Memory B cell (primary cell): ENCODE measurements around the gene OSBP.

ENCODE experiments used
- ATAC-seq: fragments of 150-1000 bp; cut with Tn5 transposase; 2 replicates; pipeline ENCODE4 v1.10.0; 2021; ENCODE audit warnings: low read depth, mild to moderate bottlenecking, moderate library complexity
- DNase-seq, 2 donors: peaks; one replicate each; pipeline ENCODE4 v3.0.0; 2022; ENCODE audit warnings: low spot score in 2 of 2
- H3K27ac Mint-ChIP-seq: one replicate; pipeline ENCODE4 v1.8.0; 2022; ENCODE audit warnings: mild to moderate bottlenecking, moderate library complexity, mixed read lengths
- H3K27me3 Mint-ChIP-seq: one replicate; pipeline ENCODE4 v1.8.0; 2022; ENCODE audit warnings: mixed read lengths
- H3K36me3 Mint-ChIP-seq: one replicate; pipeline ENCODE4 v1.8.0; 2022; ENCODE audit warnings: mild to moderate bottlenecking, mixed read lengths
- H3K4me1 Mint-ChIP-seq: one replicate; pipeline ENCODE4 v1.8.0; 2022; ENCODE audit warnings: mixed read lengths
- H3K4me3 Mint-ChIP-seq: one replicate; pipeline ENCODE4 v1.8.0; 2022; ENCODE audit warnings: mild to moderate bottlenecking, moderate library complexity, mixed read lengths
- H3K9me3 Mint-ChIP-seq: one replicate; pipeline ENCODE4 v1.8.0; 2022; ENCODE audit warnings: mixed read lengths

Gene OSBP

DNA sequence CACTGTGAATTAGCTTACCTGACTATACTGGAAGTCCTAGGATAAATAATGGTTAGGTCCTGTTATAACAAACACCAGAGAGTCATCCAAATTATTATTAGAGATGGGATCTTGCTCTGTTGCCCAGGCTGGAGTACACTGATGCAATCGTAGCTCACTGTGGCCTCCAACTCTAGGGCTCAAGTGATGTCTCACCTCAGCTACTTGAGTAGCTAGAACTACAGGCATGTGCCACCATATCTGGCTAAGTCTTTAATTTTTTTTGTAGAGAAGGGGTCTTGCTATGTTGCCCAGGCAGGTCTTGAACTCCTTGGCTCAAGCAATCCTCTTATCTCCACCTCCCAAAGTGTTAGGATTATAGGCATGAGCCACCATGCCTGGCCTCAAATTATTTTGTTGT lies 37.2 kb downstream of the OSBP start:
- Mint-ChIP-seq H3K4me3 (no peak overlapping the region), H3K27me3 (no peaks in the 10 kb centered on the region), H3K27ac (peak overlapping the region; percentile 31), H3K4me1 (no peaks in the 10 kb centered on the region), H3K36me3 (peaks cover 44% of the 10 kb centered on the region), H3K9me3 (no peaks in the 10 kb centered on the region)
- DNase-seq (no peak), ATAC-seq (no peak)

DNA sequence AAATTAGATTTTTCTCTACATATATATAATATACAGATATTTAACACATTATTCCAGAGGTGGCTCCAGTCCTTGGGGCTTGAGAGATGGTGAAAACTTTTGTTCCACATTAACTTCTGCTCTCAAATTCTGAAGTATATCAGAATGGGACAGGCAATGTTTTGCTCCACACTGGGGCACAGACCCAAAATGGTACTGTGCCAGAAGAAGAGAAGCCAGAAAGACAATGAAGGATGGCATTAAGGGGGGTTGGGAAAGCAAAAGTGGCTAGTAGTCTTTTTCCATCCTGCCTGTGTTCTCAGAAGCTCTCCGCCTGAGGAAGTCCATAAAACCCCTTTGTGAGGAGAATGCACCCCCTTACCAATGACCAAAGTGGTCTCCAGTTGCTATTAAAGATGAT lies 40.1 kb downstream of the OSBP start:
- Mint-ChIP-seq H3K27me3 (no peaks in the 10 kb centered on the region), H3K4me1 (no peaks in the 10 kb centered on the region), H3K9me3 (no peaks in the 10 kb centered on the region), H3K4me3 (no peak overlapping the region), H3K36me3 (peaks cover 40% of the 10 kb centered on the region), H3K27ac (peak overlapping the region; percentile 48)
- no peak for ATAC-seq
- no peak for DNase-seq

DNA sequence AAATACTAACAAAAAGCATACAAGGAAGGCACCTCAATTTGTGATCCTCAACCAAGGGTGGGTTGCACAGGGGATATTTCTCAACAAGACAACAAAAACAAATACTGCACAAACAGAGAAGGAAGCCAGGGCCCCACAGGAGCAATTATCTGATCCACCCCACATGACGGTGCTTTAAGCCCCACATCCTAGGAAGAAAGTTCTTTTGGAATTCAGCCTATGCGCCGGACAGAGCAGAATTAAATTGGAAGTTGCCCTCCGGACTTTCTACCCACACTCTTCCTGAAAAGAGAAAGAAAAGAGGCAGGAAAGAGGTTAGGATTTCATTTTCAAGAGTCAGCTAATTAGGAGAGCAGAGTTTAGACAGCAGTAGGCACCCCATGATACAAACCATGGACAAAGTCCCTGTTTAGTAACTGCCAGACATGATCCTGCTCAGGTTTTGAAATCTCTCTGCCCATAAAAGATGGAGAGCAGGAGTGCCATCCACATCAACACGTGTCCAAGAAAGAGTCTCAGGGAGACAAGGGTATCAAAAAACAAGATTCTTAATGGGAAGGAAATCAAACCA lies 40.6 kb downstream of the OSBP start:
- ATAC-seq (no peak), DNase-seq (no peak)
- Mint-ChIP-seq H3K36me3 (peaks cover 36% of the 10 kb centered on the region), H3K27me3 (no peaks in the 10 kb centered on the region), H3K9me3 (no peaks in the 10 kb centered on the region), H3K4me1 (no peaks in the 10 kb centered on the region), H3K4me3 (no peak overlapping the region), H3K27ac (peak overlapping the region; percentile 48)

DNA sequence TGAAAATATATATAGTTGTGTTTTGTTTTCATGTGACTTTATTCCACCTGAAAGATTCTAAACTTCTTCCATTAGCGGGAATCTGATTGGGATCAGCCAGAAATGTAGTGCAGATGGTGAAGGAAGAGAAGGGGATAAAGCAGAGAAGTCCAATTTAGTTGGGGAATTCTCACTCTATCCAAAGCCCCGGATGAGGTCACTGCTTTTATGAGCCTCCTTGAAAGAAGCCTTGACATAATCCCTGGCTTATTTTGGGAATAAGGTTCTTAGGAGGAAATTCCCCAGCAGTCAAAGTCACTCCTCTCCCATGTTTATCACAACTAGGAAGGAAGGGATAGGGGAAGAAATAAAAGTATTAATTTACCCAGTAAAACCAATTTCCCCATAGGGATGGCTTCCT lies 41.1 kb downstream of the OSBP start:
- Mint-ChIP-seq H3K4me3 (no peak overlapping the region), H3K27me3 (no peaks in the 10 kb centered on the region), H3K4me1 (no peaks in the 10 kb centered on the region), H3K27ac (no peak overlapping the region), H3K36me3 (peaks cover 32% of the 10 kb centered on the region), H3K9me3 (no peaks in the 10 kb centered on the region)
- ATAC-seq (no peak), DNase-seq (no peak)

DNA sequence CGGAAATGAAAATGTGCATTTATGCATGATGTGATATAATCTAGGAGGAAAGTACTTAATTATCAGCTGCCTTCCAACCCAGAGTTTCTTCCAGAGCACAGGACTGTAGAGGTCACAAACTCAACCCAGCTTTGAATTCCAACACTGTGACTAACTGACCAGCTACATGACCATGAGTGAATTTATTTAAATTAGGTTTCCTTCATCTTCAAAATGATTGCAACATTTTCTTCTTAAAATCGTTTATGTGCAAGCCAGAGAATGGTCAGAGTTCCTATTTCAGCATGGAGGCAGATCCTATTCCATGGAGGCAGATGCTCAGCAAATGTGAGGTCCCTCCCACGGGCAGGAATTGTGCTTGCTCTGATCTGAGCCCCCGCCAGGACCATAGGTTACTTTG lies 42.4 kb downstream of the OSBP start:
- no peak for ATAC-seq
- H3K27me3 Mint-ChIP-seq, result no peaks in the 10 kb centered on the region
- H3K27ac Mint-ChIP-seq, result no peak overlapping the region
- no peaks in the 10 kb centered on the region for H3K4me1 Mint-ChIP-seq
- H3K4me3 Mint-ChIP-seq, result no peak overlapping the region
- no peak for DNase-seq
- no peaks in the 10 kb centered on the region for H3K9me3 Mint-ChIP-seq
- peaks cover 23% of the 10 kb centered on the region for H3K36me3 Mint-ChIP-seq

DNA sequence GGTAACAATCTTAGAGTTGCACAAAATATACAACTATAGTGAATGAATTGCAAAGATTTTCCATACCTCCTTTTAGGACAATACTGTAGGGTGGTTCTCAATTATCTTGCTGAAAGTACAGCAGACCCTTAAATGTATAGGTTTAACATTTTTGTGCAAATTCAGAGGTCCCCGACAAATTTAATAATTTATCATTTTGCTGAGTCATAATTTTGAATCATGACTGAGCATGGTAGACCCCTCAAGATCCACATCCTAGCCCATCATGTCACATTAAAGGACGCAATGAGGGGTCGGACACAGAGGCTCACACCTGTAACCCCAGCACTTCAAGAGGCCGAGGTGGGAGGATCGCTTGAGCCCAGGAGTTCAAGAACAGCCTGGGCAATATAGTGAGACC lies 43.5 kb downstream of the OSBP start:
- no peaks in the 10 kb centered on the region for H3K9me3 Mint-ChIP-seq
- H3K27ac Mint-ChIP-seq, result no peak overlapping the region
- ATAC-seq, result no peak
- H3K4me3 Mint-ChIP-seq, result no peak overlapping the region
- no peak for DNase-seq
- H3K4me1 Mint-ChIP-seq, result no peaks in the 10 kb centered on the region
- no peaks in the 10 kb centered on the region for H3K27me3 Mint-ChIP-seq
- H3K36me3 Mint-ChIP-seq, result peaks cover 17% of the 10 kb centered on the region

DNA sequence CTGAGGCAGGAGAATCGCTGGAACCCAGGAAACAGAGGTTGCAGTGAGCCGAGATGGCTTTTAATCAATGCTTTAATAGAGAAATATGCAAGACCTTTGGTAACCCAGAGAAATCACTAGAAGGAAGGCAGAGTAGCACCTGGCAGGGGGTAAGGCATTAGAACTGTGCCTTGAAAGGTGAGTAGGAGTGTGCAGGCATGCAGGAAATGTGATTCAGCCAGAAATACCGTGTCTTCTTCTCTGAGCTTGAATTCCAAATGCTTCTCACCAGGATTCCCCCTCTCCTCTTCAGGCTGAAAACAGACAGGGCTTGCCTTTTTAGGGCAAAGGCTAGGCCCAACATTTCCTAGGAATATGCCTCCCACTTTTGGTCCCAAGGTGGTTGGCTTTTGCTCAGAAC lies 53.3 kb downstream of the OSBP start:
- H3K36me3 Mint-ChIP-seq, result no peaks in the 10 kb centered on the region
- ATAC-seq (no peak), DNase-seq (no peak)
- no peak overlapping the region for H3K4me3 Mint-ChIP-seq
- H3K27ac Mint-ChIP-seq, result no peak overlapping the region
- peaks cover 17% of the 10 kb centered on the region for H3K4me1 Mint-ChIP-seq
- no peaks in the 10 kb centered on the region for H3K9me3 Mint-ChIP-seq
- peaks cover 2% of the 10 kb centered on the region for H3K27me3 Mint-ChIP-seq

DNA sequence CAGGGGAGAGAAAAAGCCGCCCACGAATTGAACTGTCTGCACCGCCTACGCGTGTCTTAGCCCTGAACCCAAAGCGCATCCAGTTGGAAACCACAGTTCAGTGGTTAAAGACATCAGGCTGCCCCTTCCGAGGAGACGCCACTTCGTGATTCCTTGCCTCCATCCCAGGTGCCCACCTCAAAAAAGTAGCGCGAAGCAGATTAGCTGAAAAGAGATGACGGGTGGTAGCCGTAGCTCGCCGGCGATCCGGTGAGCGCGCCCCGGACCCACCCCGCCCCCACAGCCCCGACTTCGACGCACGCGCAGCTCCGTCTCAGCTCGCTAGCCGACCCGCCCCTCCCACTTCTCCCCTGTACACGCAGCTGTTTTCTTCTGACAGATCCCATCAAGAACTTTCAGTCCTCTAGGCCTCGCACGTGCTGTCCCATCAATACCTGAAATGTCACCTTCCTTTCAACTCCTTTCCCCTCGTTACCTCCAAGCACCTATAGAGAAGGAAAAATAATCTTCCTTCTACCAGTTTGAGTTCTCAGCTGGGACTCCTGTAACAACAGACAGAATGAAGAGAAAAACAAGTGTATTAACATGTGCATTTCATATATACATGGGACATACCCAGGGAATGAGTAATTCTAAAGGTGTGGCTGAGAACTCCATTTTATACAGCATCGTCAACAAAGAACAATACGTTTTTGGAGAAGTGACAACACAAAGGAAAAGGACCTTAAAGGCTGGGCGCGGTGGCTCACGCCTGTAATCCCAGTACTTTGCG lies 54.7 kb downstream of the OSBP start:
- H3K4me3 Mint-ChIP-seq, result peak overlapping the region; percentile 89
- H3K27me3 Mint-ChIP-seq, result peaks cover 5% of the 10 kb centered on the region
- H3K36me3 Mint-ChIP-seq, result no peaks in the 10 kb centered on the region
- no peaks in the 10 kb centered on the region for H3K9me3 Mint-ChIP-seq
- H3K4me1 Mint-ChIP-seq, result peaks cover 24% of the 10 kb centered on the region
- H3K27ac Mint-ChIP-seq, result peak overlapping the region; percentile 99
- ATAC-seq (peak; percentile 74), DNase-seq (peak; percentile 63 to 68)

DNA sequence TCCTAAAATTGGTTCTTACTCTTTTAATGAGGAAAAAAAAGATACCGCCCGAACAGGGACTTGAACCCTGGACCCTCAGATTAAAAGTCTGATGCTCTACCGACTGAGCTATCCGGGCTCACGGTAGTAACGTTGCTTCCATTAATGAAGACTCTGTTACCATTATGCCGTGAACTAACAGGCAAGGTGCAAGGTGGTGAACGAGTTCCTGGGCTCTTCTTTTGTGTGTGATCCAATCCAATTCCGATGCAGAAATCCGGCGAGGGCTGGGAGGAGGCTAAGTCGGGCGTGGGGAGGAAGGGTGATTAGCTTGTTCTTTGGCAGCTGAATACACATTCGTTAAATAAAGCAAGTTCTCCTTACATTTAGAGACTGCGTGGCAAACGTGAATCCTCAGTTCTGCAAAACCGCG lies 55.3 kb downstream of the OSBP start:
- DNase-seq, result peak in 1 of 2 donors; percentile 79
- H3K36me3 Mint-ChIP-seq, result no peaks in the 10 kb centered on the region
- H3K27me3 Mint-ChIP-seq, result peaks cover 5% of the 10 kb centered on the region
- peaks cover 24% of the 10 kb centered on the region for H3K4me1 Mint-ChIP-seq
- peak overlapping the region; percentile 89 for H3K4me3 Mint-ChIP-seq
- H3K9me3 Mint-ChIP-seq, result no peaks in the 10 kb centered on the region
- peak overlapping the region; percentile 99 for H3K27ac Mint-ChIP-seq
- peak; percentile 50 for ATAC-seq

DNA sequence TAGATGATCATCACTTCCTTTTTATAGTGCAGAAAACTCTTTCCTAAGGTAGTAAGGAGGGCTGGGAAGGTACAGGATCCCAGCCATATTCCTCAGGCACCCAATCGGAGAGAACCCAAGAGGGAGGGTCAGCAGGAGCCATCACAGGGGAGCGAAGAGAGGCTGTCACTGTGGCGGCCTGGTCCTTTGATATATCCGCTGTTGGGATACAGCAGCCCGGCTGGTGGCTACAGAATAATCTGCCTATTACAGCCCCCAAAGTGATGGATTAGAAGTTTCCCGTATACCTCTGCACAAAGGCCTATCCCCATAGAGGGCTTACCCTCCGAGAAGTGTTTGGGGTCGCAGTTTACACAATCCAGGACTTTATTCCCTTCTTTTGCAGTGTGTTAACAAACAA lies 55.7 kb downstream of the OSBP start:
- ATAC-seq (no peak), DNase-seq (no peak)
- Mint-ChIP-seq H3K36me3 (no peaks in the 10 kb centered on the region), H3K9me3 (no peaks in the 10 kb centered on the region), H3K27me3 (peaks cover 5% of the 10 kb centered on the region), H3K4me1 (peaks cover 24% of the 10 kb centered on the region), H3K27ac (peak overlapping the region; percentile 99), H3K4me3 (peak overlapping the region; percentile 89)

DNA sequence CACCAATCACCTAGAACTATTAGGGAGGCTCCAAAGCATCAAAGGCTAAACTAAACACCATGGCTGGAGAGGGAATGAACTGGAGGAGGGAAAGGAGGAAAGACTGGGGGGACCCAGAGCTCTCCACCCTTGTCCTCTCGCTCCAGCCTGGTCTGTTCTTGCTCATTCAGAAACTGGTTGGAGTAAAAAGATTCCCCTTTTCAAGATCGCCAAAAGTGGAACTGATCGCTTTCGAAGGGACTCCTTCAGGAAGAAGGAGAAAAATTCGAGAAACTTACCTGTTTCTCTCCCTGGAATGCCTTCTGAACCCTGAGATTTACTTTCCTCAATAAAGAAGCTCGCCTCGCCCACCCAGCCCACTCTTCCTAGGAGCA lies 57.3 kb downstream of the OSBP start:
- no peak overlapping the region for H3K4me3 Mint-ChIP-seq
- DNase-seq, result no peak

DNA sequence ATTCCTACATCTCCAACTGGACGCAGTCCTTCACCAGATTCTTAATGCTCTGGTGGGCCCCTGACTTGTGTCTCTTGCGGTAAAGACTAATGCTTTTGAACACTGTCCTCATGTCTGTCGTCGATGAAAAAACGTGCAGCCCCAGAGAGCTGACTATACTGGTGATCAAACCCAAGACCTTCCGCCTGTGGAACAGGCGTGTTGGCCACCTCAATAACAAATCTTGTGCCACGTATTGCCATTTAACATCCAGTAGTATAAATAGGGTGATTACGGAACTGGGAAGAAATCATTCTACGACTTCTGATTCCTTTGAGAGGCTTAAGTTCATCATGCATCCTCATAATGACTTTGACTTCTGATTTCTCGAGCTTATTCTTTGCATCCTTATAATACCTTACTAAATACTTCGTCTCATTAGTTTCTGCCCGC lies 58.6 kb downstream of the OSBP start:
- Mint-ChIP-seq H3K4me3 (peak overlapping the region; percentile 62), H3K4me1 (peaks cover 24% of the 10 kb centered on the region), H3K27ac (peak overlapping the region; percentile 64), H3K27me3 (peaks cover 5% of the 10 kb centered on the region), H3K9me3 (no peaks in the 10 kb centered on the region), H3K36me3 (no peaks in the 10 kb centered on the region)
- ATAC-seq, result no peak
- no peak for DNase-seq

More for the DNA sequence above, 57.3 kb downstream of the OSBP start:
- Mint-ChIP-seq H3K9me3 (no peaks in the 10 kb centered on the region), H3K27me3 (peaks cover 5% of the 10 kb centered on the region), H3K4me1 (peaks cover 24% of the 10 kb centered on the region), H3K36me3 (no peaks in the 10 kb centered on the region), H3K27ac (no peak overlapping the region)
- ATAC-seq, result no peak

DNA sequence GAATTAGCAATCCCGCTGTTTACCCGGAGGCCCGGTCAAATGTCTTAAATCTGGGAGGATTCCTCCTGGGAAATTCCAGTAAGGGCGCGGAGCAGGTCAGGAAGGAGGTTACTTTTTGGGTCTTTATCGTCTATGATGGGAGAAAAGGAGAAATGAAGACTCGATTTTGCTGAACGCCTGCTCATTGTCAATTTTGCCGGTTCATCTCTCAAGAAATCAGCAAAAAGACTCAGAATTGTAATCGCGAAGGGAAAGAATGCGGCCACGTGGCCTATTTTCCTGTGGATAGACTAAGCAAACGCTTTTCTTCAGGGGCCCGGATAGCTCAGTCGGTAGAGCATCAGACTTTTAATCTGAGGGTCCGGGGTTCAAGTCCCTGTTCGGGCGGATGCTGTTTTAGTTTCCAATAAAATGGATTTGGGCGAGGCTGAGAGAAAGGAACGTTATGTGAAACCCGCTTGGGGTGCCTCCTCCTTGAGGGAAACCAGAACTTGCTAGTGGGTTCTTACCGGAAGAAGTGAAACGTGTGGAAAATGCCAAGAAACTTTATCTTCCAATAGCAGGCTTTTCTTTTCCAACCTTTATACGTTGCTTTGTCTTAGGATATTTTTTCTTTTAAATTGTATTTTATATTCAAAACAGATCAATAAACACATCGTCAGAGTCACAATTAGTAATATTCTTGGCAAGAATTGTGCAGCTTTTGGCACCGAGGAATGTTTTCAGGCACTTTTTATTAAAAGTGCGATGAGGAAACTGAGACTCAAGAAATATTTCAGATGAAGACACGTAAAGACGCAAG lies 59.3 kb downstream of the OSBP start:
- no peak for ATAC-seq
- Mint-ChIP-seq H3K27ac (peak overlapping the region; percentile 85), H3K36me3 (no peaks in the 10 kb centered on the region), H3K9me3 (no peaks in the 10 kb centered on the region), H3K27me3 (peaks cover 5% of the 10 kb centered on the region), H3K4me1 (peaks cover 24% of the 10 kb centered on the region), H3K4me3 (peak overlapping the region; percentile 77)
- peak in 1 of 2 donors; percentile 37 for DNase-seq

DNA sequence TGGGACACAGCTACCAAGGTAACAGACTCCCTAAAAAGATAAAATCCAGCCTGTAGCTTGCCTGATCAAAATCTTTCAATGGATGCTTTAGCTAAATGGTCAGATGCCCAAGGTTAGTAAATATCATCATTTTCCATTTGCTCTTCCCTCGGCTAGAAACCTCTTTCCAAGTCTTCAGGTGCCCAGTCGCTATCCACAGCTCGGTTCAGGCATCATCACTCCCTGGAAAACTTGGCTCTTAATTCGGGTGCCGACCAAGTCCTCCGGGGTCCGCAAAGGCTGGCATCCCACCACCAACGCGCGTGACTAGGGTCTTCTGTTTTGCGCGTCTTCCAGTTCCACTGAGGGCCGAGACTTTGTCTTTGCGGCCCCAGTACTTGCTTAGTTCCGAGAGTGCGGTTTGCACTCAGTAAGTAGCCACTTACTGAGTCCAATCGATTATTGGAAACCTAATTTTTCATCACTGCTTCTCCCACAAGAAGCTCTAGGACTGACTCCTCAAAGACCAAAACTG lies 59.9 kb downstream of the OSBP start:
- Mint-ChIP-seq H3K9me3 (no peaks in the 10 kb centered on the region), H3K27me3 (peaks cover 5% of the 10 kb centered on the region), H3K36me3 (no peaks in the 10 kb centered on the region), H3K4me3 (peak overlapping the region; percentile 77), H3K4me1 (peaks cover 26% of the 10 kb centered on the region), H3K27ac (peak overlapping the region; percentile 85)
- no peak for DNase-seq
- no peak for ATAC-seq
